ENCODE data around the gene C19orf38. TPM values are rescaled to one million over a fixed set of nuclear protein-coding genes. Genes with fewer than 3 reads are reported as not detected.

The C19orf38 gene
- total and polyA plus RNA-seq, 2 of the 4 experiments (the other 2 are of a cell fraction) = 0.18 to 0.19 TPM

DNA sequence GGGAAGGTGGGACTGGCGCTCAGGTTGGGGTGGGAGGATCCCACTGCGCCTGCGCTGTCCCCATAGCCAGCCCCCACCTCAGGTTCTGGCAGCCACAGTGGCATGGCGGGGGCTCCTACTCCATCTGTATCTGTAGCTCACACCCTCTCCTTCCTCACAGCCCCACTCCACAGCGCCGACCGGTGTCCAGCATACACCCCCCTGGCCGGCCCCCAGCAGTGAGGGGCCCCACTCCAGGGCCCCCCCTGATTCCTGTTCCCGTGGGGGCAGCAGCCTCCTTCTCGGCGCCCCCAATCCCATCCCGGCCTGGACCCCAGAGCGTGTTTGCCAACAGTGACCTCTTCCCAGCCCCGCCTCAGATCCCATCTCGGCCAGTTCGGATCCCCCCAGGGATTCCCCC is 18.2 kb upstream of the C19orf38 start:
- H3K18ac ChIP-seq (ENCODE audit: low read depth, low read length) = no peak overlapping the region
- peaks cover 55% of the 10 kb centered on the region for H3K36me3 ChIP-seq (ENCODE audit: control insufficient read depth, insufficient read depth, low read length)
- no peak overlapping the region for H2BK15ac ChIP-seq (ENCODE audit: low read depth, low read length)
- no peak overlapping the region for H3K27ac ChIP-seq (ENCODE audit: insufficient read depth, low read length)
- H3K14ac ChIP-seq (replicated peaks; ENCODE audit: low read depth, low read length) = no peak overlapping the region
- H2BK120ac ChIP-seq (ENCODE audit: low read depth, low read length) = no peak overlapping the region
- no TSS peak for BruUV-seq (replicated peaks)
- peaks cover 2 to 3% of the 10 kb centered on the region in 2 experiments; a peak in 3 of 4 replicates for H3K79me1 ChIP-seq (ENCODE audit: low read depth in 1 of 2, low read length in 2 of 2)
- no peak overlapping the region for H2BK5ac ChIP-seq (ENCODE audit: low read depth, low read length, poor library complexity, severe bottlenecking)
- H3K4me1 ChIP-seq (ENCODE audit: control insufficient read depth, insufficient read depth, low read length) = no peaks in the 10 kb centered on the region
- H3K9me1 ChIP-seq (ENCODE audit: insufficient read depth, low read length) = peaks cover 2% of the 10 kb centered on the region; the same call in 1 of the 2 replicates
- no peak for TF ChIP-seq RCOR1 (IDR thresholded peaks at IDR 0.05; ENCODE audit: insufficient replicate concordance, low read length)
- TF ChIP-seq, protein P1, sequence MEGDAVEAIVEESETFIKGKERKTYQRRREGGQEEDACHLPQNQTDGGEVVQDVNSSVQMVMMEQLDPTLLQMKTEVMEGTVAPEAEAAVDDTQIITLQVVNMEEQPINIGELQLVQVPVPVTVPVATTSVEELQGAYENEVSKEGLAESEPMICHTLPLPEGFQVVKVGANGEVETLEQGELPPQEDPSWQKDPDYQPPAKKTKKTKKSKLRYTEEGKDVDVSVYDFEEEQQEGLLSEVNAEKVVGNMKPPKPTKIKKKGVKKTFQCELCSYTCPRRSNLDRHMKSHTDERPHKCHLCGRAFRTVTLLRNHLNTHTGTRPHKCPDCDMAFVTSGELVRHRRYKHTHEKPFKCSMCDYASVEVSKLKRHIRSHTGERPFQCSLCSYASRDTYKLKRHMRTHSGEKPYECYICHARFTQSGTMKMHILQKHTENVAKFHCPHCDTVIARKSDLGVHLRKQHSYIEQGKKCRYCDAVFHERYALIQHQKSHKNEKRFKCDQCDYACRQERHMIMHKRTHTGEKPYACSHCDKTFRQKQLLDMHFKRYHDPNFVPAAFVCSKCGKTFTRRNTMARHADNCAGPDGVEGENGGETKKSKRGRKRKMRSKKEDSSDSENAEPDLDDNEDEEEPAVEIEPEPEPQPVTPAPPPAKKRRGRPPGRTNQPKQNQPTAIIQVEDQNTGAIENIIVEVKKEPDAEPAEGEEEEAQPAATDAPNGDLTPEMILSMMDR (conservative IDR thresholded peaks at IDR 0.05; ENCODE audit: low read depth, low read length) = no peak
- TF ChIP-seq CHD1 (IDR thresholded peaks at IDR 0.05; ENCODE audit: low read depth, low read length) = no peak
- no peak for TF ChIP-seq MXI1 (IDR thresholded peaks at IDR 0.05; ENCODE audit: borderline replicate concordance, low read depth, low read length)
- TF ChIP-seq, protein P2, sequence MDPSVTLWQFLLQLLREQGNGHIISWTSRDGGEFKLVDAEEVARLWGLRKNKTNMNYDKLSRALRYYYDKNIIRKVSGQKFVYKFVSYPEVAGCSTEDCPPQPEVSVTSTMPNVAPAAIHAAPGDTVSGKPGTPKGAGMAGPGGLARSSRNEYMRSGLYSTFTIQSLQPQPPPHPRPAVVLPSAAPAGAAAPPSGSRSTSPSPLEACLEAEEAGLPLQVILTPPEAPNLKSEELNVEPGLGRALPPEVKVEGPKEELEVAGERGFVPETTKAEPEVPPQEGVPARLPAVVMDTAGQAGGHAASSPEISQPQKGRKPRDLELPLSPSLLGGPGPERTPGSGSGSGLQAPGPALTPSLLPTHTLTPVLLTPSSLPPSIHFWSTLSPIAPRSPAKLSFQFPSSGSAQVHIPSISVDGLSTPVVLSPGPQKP (IDR thresholded peaks at IDR 0.05; ENCODE audit: borderline replicate concordance, low read depth, low read length) = no peak
- TF ChIP-seq MAFK (IDR thresholded peaks at IDR 0.05; ENCODE audit: low read depth, low read length) = no peak
- TF ChIP-seq POLR2A (IDR thresholded peaks at IDR 0.05; ENCODE audit: low read depth, low read length) = no peak
- no peak for TF ChIP-seq RAD21 (IDR thresholded peaks at IDR 0.05; ENCODE audit: low read length)
- TF ChIP-seq NFE2L2 (IDR thresholded peaks at IDR 0.05; ENCODE audit: low read depth, low read length) = no peak
- no peak for TF ChIP-seq MAZ (IDR thresholded peaks at IDR 0.05; ENCODE audit: borderline replicate concordance, low read depth, low read length)
- no peak for TF ChIP-seq BHLHE40 (IDR thresholded peaks at IDR 0.05; ENCODE audit: low read depth, low read length)
- no peak for TF ChIP-seq RFX5 (IDR thresholded peaks at IDR 0.05; ENCODE audit: low read depth, low read length)
- H3K9me3 ChIP-seq (ENCODE audit: control insufficient read depth, insufficient read depth, low read length) = no peaks in the 10 kb centered on the region
- no peak overlapping the region for H3K23ac ChIP-seq (ENCODE audit: low read depth, low read length)
- H4K5ac ChIP-seq (ENCODE audit: low read depth, low read length) = no peak overlapping the region
- H3K4me2 ChIP-seq (ENCODE audit: low read depth, low read length) = no peak overlapping the region
- no peak overlapping the region for H3K4ac ChIP-seq (ENCODE audit: low read depth, low read length)
- POLR2A ChIA-PET (ENCODE audit: unreplicated experiment) = no interaction called here
- ATAC-seq (ENCODE audit: low read depth) (no peak), DNase-seq (no peak)
- H2AFZ ChIP-seq (replicated peaks; ENCODE audit: low read length, poor library complexity) = no peak overlapping the region
- no peak overlapping the region for H3K56ac ChIP-seq (ENCODE audit: extremely low read depth, insufficient read depth, low read length)
- no peaks in the 10 kb centered on the region for H3K27me3 ChIP-seq (ENCODE audit: control insufficient read depth, insufficient read depth, low read length)
- H4K8ac ChIP-seq (ENCODE audit: low read depth in 2 of 2, low read length in 2 of 2) = no peak overlapping the region
- dilution Hi-C loops (cut with HindIII; ENCODE audit: low sequenced_read_pairs, unreplicated experiment) = no loop called here
- CTCF ChIA-PET = no interaction called here
- no peak overlapping the region for H3K4me3 ChIP-seq (ENCODE audit: insufficient read depth, low read depth, low read length)
- intact Hi-C loops (cut with micrococcal nuclease) = no loop called here
- H2AK9ac ChIP-seq (replicated peaks; ENCODE audit: low read depth, low read length, poor library complexity) = peak overlapping the region; percentile 55
- H4K20me1 ChIP-seq (ENCODE audit: insufficient read depth, low read length) = no peaks in the 10 kb centered on the region; the same call in 1 of the 2 replicates
- in situ Hi-C loops (cut with MboI; ENCODE audit: low sequenced_read_pairs) = no loop called here
- H2AK5ac ChIP-seq (ENCODE audit: low read depth, low read length) = no peak overlapping the region
- H2BK20ac ChIP-seq (ENCODE audit: low read depth, low read length) = no peak overlapping the region
- WGBS, 2 experiments (ENCODE audit: extremely low coverage in 2 of 2, insufficient read length in 1 of 2) = 100% methylated on average over 3 of the region's 16 CpGs; no CpG with 5 or more reads in 1 of the 2 experiments
- H4K91ac ChIP-seq (ENCODE audit: insufficient read depth, low read depth, low read length) = no peak overlapping the region
- H3K9ac ChIP-seq (ENCODE audit: low read depth, low read length) = no peak overlapping the region

Measured in IMR-90 (cell line).